ENCODE measurements around the gene SDHC. TPM values are rescaled to one million over a fixed set of nuclear protein-coding genes. Genes with fewer than 3 reads are reported as not detected.
"Not testable (repeated sequence)": the region's sequence is repeated elsewhere in the genome, so short reads cannot be mapped to it uniquely, and the experiment has no call there.

SDHC gene
- total RNA-seq, 2 experiments from 2014 or later: 160 to 175 TPM

DNA sequence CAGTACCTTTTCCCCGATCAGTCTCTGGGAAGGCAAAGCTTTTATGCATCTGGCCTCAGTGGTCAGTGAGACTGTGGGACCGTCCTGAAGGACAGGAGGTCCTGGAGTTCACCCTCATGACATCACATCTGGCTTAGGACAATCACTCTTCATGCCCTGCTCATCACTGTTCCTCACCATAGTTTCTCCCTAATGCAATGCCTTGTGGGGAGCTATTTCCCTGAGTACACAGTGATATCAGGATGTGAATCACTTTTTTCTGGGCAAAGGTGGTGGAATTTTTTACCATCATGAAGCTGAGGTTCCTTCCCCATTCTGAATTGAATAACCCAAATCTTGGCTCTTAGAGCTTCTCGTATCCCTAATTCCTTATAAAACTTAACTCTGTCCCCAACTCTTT lies 88.3 kb downstream of the SDHC start:
- intact Hi-C loops (cut with micrococcal nuclease): no loop called here
- ChIA-PET POLR2A (interaction anchor here (0.7 kb wide), 1 partner anchor 9 kb away, joined by 3 read pairs; no protein-coding TSS in a partner anchor), CTCF (no interaction called here)
- TF ChIP-seq, protein P1, sequence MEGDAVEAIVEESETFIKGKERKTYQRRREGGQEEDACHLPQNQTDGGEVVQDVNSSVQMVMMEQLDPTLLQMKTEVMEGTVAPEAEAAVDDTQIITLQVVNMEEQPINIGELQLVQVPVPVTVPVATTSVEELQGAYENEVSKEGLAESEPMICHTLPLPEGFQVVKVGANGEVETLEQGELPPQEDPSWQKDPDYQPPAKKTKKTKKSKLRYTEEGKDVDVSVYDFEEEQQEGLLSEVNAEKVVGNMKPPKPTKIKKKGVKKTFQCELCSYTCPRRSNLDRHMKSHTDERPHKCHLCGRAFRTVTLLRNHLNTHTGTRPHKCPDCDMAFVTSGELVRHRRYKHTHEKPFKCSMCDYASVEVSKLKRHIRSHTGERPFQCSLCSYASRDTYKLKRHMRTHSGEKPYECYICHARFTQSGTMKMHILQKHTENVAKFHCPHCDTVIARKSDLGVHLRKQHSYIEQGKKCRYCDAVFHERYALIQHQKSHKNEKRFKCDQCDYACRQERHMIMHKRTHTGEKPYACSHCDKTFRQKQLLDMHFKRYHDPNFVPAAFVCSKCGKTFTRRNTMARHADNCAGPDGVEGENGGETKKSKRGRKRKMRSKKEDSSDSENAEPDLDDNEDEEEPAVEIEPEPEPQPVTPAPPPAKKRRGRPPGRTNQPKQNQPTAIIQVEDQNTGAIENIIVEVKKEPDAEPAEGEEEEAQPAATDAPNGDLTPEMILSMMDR (IDR thresholded peaks at IDR 0.05): no peak
- Mint-ChIP-seq H3K4me1 (ENCODE audit: low read depth) (peaks cover 28% of the 10 kb centered on the region), H3K27ac (no peak overlapping the region), H3K36me3 (ENCODE audit: low read depth) (peaks cover 9% of the 10 kb centered on the region), H3K27me3 (peaks cover 3% of the 10 kb centered on the region), H3K4me3 (no peak overlapping the region), H3K9me3 (no peaks in the 10 kb centered on the region)
- ATAC-seq (no peak), DNase-seq (no peak)

DNA sequence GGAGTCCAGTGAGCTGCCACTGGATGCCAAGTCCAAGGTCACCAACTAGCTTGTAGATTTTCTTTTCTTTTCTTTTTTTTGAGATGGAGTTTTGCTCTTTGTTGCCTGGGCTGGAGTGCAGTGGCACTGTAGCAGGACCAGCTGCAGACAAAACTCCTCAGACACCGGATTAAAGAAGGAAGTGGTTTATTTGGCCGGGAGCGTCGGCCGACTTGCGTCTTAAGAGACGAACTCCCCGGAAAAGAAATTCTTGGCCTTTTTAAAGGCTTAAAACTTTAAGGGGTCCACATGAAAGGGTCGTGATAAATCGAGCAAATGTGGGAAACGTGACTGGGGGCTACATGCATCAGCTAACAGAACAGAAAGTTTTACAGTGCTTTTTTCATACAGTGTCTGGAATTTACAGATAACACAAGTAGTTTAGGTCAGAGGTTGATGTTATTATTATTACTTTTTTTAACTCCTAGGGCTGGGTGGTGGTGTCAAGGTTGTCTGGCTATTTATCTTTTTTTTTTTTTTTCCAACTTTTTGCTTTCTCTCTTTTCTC lies 89.9 kb downstream of the SDHC start:
- H3K36me3 Mint-ChIP-seq (ENCODE audit: low read depth): peaks cover 9% of the 10 kb centered on the region
- CTCF ChIA-PET: interaction anchor here (1.1 to 1.7 kb wide), 3 partner anchors 22 to 36 kb away, joined by 3 to 6 read pairs (median 3); no protein-coding TSS in a partner anchor
- no peak for DNase-seq
- peaks cover 24% of the 10 kb centered on the region for H3K4me1 Mint-ChIP-seq (ENCODE audit: low read depth)
- POLR2A ChIA-PET: no interaction called here
- H3K4me3 Mint-ChIP-seq: no peak overlapping the region
- no peaks in the 10 kb centered on the region for H3K9me3 Mint-ChIP-seq
- TF ChIP-seq, protein P1 (IDR thresholded peaks at IDR 0.05): no peak
- intact Hi-C loops (cut with micrococcal nuclease): no loop called here
- no peak overlapping the region for H3K27ac Mint-ChIP-seq
- H3K27me3 Mint-ChIP-seq: peaks cover 3% of the 10 kb centered on the region
- ATAC-seq: no peak

DNA sequence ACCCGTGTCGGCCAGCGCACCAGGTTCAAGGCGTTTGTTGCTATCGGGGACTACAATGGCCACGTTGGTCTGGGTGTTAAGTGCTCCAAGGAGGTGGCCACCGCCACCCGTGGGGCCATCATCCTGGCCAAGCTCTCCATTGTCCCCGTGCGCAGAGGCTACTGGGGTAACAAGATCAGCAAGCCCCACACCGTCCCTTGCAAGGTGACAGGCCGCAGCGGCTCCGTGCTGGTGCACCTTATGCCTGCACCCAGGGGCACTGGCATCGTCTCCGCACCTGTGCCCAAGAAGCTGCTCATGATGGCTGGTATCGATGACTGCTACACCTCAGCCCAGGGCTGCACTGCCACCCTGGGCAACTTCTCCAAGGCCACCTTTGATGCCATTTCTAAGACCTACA lies 92.4 kb downstream of the SDHC start:
- intact Hi-C loops (cut with micrococcal nuclease): not testable (repeated sequence)

DNA sequence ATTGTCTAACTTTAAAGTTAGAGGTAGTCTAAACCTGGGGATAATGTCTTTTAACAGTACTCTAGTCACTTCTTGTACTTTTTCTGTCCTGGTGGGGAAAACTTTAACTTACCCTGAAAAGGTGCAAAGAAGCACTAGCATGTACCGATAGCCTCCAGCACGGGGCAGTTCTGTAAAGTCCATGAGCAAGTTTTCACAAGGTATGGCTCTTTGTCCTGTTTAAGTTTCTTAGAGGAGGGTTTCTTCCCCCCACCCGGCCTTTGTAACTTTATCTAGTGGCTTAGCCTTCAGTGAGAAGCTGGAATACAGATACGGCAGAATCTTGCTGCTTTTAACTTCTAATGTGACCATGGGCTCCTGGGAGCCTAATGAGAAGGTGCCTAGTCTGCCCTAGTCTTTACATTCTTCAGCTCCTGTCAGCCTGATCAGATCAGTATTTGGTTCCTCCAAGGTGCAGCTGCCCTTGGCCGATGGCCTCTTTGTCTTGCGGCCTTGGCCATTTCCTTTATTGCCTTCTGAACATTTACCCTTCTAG lies 93.3 kb downstream of the SDHC start:
- ChIA-PET CTCF (no interaction called here), POLR2A (interaction anchor here (1.7 to 3.0 kb wide), 2 partner anchors 7 to 32 kb away, joined by 4 to 8 read pairs; no protein-coding TSS in a partner anchor)
- peaks cover 3% of the 10 kb centered on the region for H3K27me3 Mint-ChIP-seq
- DNase-seq (no peak), ATAC-seq (no peak)
- H3K4me3 Mint-ChIP-seq: no peak overlapping the region
- H3K36me3 Mint-ChIP-seq (ENCODE audit: low read depth): no peaks in the 10 kb centered on the region
- H3K4me1 Mint-ChIP-seq (ENCODE audit: low read depth): peaks cover 32% of the 10 kb centered on the region
- H3K27ac Mint-ChIP-seq: no peak overlapping the region
- intact Hi-C loops (cut with micrococcal nuclease): no loop called here
- TF ChIP-seq, protein P1 (IDR thresholded peaks at IDR 0.05): no peak
- no peaks in the 10 kb centered on the region for H3K9me3 Mint-ChIP-seq

More for the DNA sequence above, 92.4 kb downstream of the SDHC start:
- H3K9me3 Mint-ChIP-seq; H3K4me3 Mint-ChIP-seq; DNase-seq; H3K36me3 Mint-ChIP-seq (ENCODE audit: low read depth); H3K27me3 Mint-ChIP-seq; H3K27ac Mint-ChIP-seq; CTCF ChIA-PET; ATAC-seq: not testable (repeated sequence)
- peaks cover 32% of the 10 kb centered on the region for H3K4me1 Mint-ChIP-seq (ENCODE audit: low read depth)
- POLR2A ChIA-PET: interaction anchor here (3.0 kb wide), 1 partner anchor 33 kb away, joined by 8 read pairs; no protein-coding TSS in a partner anchor

DNA sequence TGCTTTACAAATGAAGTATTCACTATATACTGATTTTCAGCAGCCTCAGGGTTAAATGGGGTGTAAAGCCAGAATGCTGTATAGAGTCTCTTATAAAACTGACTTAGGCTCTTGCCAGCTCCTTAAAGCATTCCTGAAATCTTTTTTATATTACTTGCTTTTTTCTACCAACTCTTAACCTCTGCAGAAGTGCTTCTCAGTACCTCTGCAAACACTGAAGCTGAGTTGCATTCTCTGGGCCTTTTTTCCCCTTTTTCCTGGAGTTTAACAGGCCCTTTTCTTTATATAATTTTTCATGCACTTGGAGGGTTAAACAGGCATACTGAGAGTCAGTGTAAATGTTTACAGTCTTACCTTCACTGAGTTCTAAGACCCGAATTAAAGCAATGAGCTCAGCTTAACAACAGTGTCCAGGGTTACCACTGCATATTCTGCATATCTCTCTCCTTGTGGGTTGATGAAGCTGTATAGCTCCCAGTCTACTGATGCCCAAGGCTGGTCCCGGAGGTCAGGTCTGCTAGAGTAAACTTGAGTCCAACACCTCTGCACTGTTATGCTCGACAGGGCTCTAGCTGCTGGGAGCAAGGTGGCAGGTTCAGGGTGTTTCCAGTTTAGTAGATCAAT lies 94.4 kb downstream of the SDHC start:
- POLR2A ChIA-PET: interaction anchor here (1.7 to 3.0 kb wide), 2 partner anchors 9 to 31 kb away, joined by 4 to 8 read pairs; no protein-coding TSS in a partner anchor
- DNase-seq: no peak

DNA sequence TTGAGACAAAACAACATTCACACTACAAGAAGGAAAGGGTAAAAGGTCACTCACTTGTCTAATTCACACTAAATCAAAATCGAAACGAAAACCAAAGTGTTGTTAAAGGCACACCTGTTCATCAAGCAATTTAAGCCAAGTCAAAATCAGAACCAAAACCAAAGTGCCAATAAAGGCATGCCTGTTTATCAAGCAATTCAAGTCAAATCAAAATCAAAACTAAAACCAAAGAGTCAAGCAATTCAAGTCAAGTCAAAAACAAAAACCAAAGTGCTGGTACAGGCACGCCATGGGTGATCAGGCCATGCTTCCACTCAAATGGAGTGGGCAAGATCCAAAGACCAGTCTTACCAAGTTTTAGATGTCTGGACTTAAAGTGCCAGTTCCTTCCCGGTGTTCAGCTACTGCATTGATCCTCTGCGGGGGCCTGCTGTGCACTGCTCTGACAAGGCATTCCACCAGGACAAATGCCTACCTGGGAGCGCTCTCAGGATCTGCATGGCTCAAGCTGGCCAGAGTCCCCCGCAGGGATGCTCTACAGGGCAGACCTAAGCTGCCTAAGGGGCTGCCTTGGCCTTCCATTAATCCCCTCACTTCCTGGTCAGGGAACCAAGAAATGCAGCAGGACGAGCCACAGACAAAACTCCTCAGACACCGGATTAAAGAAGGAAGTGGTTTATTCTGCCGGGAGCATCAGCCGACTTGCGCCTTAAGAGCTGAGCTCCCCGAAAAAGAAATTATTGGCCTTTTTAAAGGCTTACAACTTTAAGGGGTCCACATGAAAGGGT lies 95.9 kb downstream of the SDHC start:
- intact Hi-C loops (cut with micrococcal nuclease); H3K36me3 Mint-ChIP-seq (ENCODE audit: low read depth); H3K9me3 Mint-ChIP-seq; H3K27me3 Mint-ChIP-seq: not testable (repeated sequence)
- Mint-ChIP-seq H3K4me3 (peak overlapping the region; percentile 34), H3K4me1 (ENCODE audit: low read depth) (peaks cover 23% of the 10 kb centered on the region), H3K27ac (peak overlapping the region; percentile 74)
- ChIA-PET CTCF (interaction anchor here (1.8 to 4.2 kb wide), 2 partner anchors 28 to 29 kb away, joined by 6 to 25 read pairs; no protein-coding TSS in a partner anchor), POLR2A (interaction anchor here (0.9 to 1.8 kb wide), 4 partner anchors 10 to 26 kb away, joined by 3 to 9 read pairs (median 3); no protein-coding TSS in a partner anchor)
- ATAC-seq (peak; percentile 88), DNase-seq (peak; percentile 21)

More for the DNA sequence above, 94.4 kb downstream of the SDHC start:
- Mint-ChIP-seq H3K9me3 (no peaks in the 10 kb centered on the region), H3K4me1 (ENCODE audit: low read depth) (peaks cover 32% of the 10 kb centered on the region), H3K27me3 (peaks cover 3% of the 10 kb centered on the region), H3K36me3 (ENCODE audit: low read depth) (no peaks in the 10 kb centered on the region), H3K27ac (no peak overlapping the region), H3K4me3 (no peak overlapping the region)
- TF ChIP-seq, protein P1 (IDR thresholded peaks at IDR 0.05): no peak
- no peak for ATAC-seq
- intact Hi-C loops (cut with micrococcal nuclease): no loop called here
- CTCF ChIA-PET: interaction anchor here (0.8 to 4.2 kb wide), 3 partner anchors 8 to 30 kb away, joined by 4 to 25 read pairs (median 6); no protein-coding TSS in a partner anchor

DNA sequence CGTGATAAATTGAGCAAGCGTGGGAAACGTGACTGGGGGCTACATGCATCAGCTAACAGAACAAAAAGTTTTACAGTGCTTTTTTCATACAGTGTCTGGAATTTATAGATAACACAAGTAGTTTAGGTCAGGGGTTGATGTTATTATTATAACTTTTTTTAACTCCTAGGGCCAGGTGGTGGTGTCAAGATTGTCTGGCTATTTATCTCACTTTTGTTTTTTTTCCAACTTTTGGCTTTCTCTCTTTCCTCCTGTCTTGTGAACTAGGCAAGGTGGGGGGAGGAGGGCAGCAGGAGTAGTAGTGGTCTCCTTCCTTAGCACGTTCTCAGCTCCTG lies 96.4 kb downstream of the SDHC start:
- H3K9me3 Mint-ChIP-seq; H3K27me3 Mint-ChIP-seq; H3K4me3 Mint-ChIP-seq; DNase-seq; ATAC-seq; intact Hi-C loops (cut with micrococcal nuclease); H3K36me3 Mint-ChIP-seq (ENCODE audit: low read depth): not testable (repeated sequence)
- ChIA-PET POLR2A (interaction anchor here (0.9 to 1.8 kb wide), 4 partner anchors 11 to 25 kb away, joined by 3 to 9 read pairs (median 3); no protein-coding TSS in a partner anchor), CTCF (interaction anchor here (4.2 kb wide), 1 partner anchor 28 kb away, joined by 25 read pairs; no protein-coding TSS in a partner anchor)
- Mint-ChIP-seq H3K4me1 (ENCODE audit: low read depth) (peaks cover 23% of the 10 kb centered on the region), H3K27ac (peak overlapping the region; percentile 74)
